Measurements from ENCODE around the gene PYGB.
"Not testable (repeated sequence)": the region's sequence is repeated elsewhere in the genome, so short reads cannot be mapped to it uniquely, and the experiment has no call there.

The PYGB gene

GRCh38 chr20:25229486-25230165 is 18.3 kb upstream of the PYGB start:
- DNase-seq (ENCODE audit: low read depth in 3 of 3, low spot score in 1 of 3) = no peak

GRCh38 chr20:25230166-25230831 is 17.6 kb upstream of the PYGB start:
- no peak for DNase-seq (ENCODE audit: low read depth in 3 of 3, low spot score in 1 of 3)

DNA sequence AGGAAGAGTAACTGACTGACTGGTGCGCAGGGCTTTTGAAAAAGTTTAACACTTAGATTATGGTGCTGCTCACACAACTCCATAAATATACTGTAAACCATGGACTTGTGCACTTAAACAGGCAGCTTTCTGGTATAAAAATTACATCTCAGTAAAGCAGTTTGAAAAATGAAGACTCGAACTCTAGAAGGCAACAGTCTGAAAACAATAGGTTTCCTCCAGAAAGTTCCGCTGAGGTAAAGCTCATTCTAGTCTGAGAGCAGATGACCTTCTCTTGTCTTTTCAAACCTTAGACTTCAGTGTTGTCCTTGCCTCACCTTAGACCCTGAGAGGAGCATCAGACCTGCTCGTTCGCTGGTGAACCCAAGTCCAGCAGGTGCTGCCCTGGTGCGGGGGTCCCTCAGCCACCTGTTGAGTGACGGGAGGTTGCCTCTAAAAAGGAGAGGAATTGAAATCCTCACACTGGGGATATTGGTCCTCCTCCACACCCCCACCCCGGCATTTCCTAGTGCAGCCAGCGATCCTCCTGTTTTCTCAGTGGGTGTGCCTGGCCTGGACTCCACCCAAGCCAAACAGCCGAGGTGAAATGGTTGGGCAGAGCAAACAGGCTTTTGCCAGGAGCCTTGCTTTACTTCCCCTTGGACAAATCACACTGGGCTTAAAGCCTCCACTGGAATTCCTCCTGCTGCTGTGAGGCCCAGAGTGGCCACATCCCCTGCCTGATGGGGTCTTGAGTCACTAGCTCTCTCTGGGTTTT is 14.7 kb upstream of the PYGB start:
- no peak for DNase-seq (ENCODE audit: low read depth in 3 of 3, low spot score in 1 of 3)

GRCh38 chr20:25234009-25234849 is 13.7 kb upstream of the PYGB start:
- not testable (repeated sequence) for DNase-seq (ENCODE audit: low read depth in 3 of 3, low spot score in 1 of 3)

DNA sequence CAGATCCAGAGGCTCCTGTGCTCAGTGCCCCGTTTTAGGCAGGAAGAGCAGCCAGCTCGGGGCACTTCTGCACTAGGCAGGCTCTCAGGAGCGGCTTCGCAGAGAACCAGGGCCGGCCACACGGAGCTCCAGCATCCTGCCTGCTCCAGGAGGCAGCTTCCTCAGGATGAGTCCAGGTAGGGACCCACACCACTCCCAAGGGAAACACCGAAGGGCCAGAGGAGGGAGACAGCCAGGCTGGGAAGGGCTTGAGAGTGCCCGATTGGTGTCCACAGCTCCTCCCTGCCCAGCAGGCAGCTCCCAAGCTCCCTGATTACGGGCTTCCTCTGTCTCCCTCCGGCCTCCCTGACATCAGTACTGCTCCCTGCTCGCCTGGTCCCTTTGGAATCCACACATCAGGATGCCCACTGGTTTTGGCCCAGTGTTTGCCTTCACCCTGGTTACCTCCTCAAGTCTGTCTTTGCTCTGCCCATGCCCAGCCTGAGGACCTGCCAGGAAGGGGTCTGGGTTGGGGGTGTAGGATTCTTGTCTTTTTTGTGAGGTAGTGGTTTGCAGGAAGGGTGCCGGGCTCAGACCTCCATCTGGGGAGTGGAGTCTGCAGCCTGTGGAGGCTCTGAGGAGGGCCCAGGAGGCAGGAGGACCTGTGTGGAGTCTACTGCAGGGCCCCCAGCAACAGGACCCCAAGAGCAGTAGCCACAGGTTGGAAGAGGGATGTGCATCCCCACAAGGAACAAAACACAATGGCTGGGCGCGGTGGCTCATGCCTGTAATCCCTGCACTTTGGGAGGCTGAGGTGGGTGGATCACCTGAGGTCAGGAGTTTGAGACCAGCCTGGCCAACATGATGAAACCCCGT is 11.2 kb upstream of the PYGB start:
- DNase-seq (ENCODE audit: low read depth in 3 of 3, low spot score in 1 of 3) = no peak

DNA sequence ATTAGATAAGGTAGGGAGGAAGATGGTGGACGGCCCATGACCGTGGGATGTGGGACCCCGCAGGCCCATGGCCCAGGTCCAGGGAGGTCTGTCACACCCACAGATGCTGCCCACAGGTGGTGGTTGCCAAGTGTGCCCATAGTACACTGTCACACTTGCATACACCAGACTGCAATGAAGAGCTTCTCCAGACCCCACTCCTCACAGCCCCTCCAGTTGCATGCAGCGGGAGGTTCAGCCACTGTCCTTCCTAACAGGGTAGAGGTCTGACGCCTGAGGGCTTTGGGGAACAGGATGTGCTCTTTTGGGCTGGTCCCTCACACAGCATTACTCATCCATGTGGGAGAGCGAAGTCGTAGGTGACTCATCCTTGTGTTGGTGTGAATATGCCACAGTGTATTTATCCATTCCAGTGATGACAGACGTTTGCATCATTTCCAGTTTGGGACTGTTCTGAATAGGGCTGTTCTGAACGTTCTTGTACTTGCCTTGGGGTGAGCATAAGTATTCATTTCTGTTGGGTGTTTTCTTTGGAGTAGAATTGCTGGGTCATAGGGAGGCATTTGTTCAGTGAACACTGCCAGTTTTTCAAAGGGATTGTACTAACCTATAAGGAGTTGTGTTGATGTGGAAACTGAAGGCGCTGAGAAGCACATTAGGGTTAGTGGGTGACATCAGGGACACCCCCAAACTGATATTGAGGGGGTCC is 10.1 kb upstream of the PYGB start:
- DNase-seq (ENCODE audit: low read depth in 3 of 3, low spot score in 1 of 3) = no peak

GRCh38 chr20:25238319-25239037 is 9.4 kb upstream of the PYGB start:
- DNase-seq (ENCODE audit: low read depth in 3 of 3, low spot score in 1 of 3) = no peak

GRCh38 chr20:25239387-25240370 is 8.2 kb upstream of the PYGB start:
- DNase-seq (ENCODE audit: low read depth in 3 of 3, low spot score in 1 of 3) = no peak

DNA sequence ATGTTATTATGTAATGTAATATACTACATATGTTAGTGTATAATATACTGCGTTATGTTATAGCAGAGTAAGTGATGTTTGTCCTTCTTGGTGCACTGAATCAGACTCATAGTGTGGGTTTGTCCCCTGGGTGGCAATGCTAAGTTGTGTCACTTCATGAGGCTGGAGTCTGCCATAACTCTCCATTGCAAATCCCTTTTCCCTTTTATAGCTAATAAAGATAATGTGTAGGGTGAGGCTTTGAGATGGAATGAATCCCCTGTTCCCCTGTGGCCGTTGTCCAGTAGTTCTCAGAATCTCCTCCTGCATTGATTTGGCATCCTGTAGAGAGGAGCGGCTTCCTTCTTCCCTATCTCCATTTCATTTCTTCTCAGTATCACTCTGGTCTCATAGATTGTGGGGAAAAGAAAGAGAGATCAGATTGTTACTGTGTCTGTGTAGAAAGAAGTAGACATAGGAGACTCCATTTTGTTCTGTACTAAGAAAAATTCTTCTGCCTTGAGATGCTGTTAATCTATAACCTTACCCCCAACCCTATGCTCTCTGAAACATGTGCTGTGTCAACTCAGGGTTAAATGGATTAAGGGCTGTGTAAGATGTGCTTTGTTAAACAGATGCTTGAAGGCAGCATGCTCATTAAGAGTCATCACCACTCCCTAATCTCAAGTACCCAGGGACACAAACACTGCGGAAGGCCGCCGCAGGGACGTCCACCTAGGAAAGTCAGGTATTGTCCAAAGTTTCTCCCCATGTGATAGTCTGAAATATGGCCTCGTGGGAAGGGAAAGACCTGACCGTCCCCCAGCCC is 6.8 kb upstream of the PYGB start:
- DNase-seq (ENCODE audit: low read depth in 3 of 3, low spot score in 1 of 3) = not testable (repeated sequence)

GRCh38 chr20:25241659-25241955 is 6.3 kb upstream of the PYGB start:
- not testable (repeated sequence) for DNase-seq (ENCODE audit: low read depth in 3 of 3, low spot score in 1 of 3)

- no peak for DNase-seq (ENCODE audit: low read depth in 3 of 3, low spot score in 1 of 3)
Measured at GRCh38 chr20:25242231-25242630, 5.7 kb upstream of the PYGB start.

DNA sequence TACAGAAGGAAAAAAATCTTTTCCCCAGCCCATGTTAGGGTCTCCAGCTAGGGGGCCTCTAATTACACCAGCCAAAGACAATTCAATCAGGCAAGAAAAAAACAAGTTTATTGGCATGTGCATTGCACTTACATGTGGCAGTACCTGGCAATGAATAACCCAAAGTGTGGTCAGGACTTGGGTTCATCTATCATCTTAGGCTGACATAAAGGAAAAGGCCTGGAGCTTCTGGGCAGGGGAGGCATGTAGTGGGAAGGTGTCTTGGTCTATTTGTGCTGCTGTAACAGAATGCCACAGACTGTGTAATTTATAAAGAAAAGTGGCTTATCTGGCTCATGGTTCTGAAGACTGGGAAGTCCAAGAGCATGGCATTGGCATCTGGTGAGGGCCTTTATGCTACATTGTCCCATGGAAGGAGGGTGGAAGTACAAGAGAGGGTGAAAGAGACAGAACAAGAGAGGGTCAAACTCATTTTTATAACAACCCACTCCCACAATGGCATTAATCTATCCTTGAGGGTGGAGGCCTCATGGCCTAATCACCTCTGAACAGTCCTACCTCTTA is 4.4 kb upstream of the PYGB start:
- no peak for DNase-seq (ENCODE audit: low read depth in 3 of 3, low spot score in 1 of 3)

DNA sequence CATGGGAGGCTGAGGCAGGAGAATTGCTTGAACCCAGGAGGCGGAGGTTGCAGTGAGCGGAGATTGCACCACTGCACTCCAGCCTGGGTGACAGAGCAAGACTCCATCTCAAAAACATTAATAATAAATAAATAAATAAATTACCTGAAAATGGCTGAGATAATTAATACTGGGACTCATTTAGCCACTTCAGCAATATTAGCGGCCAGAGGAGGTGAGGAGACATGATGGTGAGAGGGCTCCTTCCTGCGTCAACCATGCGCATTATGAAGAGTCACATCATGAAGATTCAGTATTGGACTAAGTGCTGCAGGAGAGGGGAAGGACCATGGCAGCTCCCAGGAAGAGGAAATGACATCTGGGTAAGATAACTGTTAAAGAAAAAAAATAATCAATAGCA is 2.9 kb upstream of the PYGB start:
- DNase-seq (ENCODE audit: low read depth in 3 of 3, low spot score in 1 of 3) = no peak

DNA sequence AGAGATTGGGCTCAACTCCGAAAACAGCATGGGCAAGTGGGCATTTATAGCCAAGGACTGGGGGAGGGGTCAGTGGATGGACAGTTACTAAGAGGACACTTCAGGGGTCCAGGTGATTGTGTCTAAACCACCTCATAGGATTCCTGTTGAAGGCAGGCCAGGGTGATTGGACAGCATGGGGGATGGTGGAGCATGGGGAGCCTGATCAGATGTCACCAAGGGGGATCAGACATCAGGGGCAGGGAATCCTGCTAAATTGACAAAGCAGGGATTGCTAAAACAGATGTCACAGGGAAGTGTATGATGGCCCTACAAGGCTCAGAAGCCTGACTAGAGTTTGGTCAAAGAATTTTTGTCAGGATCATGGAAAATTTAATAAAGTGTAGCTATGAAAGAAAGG is 2.4 kb upstream of the PYGB start:
- no peak for DNase-seq (ENCODE audit: low read depth in 3 of 3, low spot score in 1 of 3)

DNA sequence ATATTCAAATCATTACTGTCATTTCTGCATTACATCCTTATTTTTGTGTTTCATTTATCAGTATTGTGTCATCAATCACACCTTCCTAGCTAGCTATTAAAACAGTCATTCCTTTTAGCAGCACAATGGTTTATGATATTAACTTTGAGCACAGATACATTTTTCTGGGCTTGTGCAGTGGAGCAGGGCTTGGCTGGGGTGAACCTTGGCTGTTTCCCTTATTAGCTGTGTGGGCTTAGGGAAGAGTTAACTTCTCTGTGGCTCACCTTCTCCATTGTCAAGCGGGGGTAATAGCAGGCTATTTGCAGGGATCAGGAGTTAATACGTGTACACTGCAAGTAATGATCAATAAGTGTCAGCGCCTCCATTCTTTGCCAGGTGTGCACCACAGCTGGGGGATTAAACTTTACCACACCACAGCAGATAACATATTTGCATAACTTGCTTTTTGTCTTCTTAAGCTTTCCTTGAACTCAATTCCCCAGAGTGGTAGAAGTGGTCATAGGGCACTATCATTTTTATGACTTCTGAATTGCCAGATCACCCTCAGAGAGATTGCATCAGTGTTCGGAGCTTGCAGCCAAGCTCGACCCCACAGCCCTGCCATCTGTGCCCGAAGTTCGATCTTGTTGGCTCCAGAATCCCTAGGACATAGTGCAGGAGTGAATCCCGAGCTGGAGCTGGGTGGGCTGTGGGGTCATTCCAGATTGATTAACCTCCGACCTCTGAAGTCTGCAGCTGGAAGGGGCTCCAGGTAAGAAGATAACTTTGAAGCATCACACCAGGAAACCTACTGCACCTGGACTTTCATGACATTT is 1.5 kb upstream of the PYGB start:
- no peak for DNase-seq (ENCODE audit: low read depth in 3 of 3, low spot score in 1 of 3)

GRCh38 chr20:25247000-25247517 is 826 bp upstream of the PYGB start:
- no peak for DNase-seq (ENCODE audit: low read depth in 3 of 3, low spot score in 1 of 3)
